DND-41 (cell line): ENCODE measurements around the gene C14orf180.

Source experiments
- ATAC-seq: fragments of 200-7000 bp; cut with Tn5 transposase; 3 replicates; pipeline ENCODE4 v1.9.1; 2021; ENCODE audit warnings: low read depth; ENCODE audit not compliant: insufficient read depth
- DNase-seq: peaks from one replicate; pipeline ENCODE4 v3.0.0-alpha.2; 2020
- H2AFZ ChIP-seq: 2 replicates; pipeline ENCODE4 v1.6.0; 2012; ENCODE audit warnings: low read depth, low read length
- H3K27ac ChIP-seq: 2 replicates; pipeline ENCODE4 v1.5.1; 2012; ENCODE audit warnings: low read length, inconsistent platforms
- H3K27me3 ChIP-seq: fragments of 200-600 bp; sonication (generic); 2 replicates; pipeline ENCODE4 v1.6.0; 2012; ENCODE audit warnings: low read length, mild to moderate bottlenecking, inconsistent platforms; ENCODE audit not compliant: insufficient read depth, poor library complexity
- H3K36me3 ChIP-seq: 2 replicates; pipeline ENCODE4 v1.5.1; 2012; ENCODE audit warnings: low read length, inconsistent platforms; ENCODE audit not compliant: insufficient read depth
- H3K4me1 ChIP-seq: 2 replicates; pipeline ENCODE4 v1.5.1; 2012; ENCODE audit warnings: mild to moderate bottlenecking, low read length; ENCODE audit not compliant: insufficient read depth
- H3K4me2 ChIP-seq: 2 replicates; pipeline ENCODE4 v1.6.0; 2012; ENCODE audit warnings: mild to moderate bottlenecking, moderate library complexity, low read length, inconsistent platforms; ENCODE audit not compliant: insufficient read depth
- H3K4me3 ChIP-seq, 2 experiments: fragments of 200-600 bp in 1 of 2; shearing (Covaris generic) in 1 of 2; 2 replicates each; pipeline ENCODE4 v1.5.1; 2012 to 2016; ENCODE audit warnings: inconsistent platforms in 2 of 2, low read length in 2 of 2, mild to moderate bottlenecking in 2 of 2, low read depth in 1 of 2, moderate library complexity in 1 of 2
- H3K79me2 ChIP-seq: 2 replicates; pipeline ENCODE4 v1.6.0; 2012; ENCODE audit warnings: low read length, inconsistent platforms; ENCODE audit not compliant: insufficient read depth
- H3K9ac ChIP-seq: 2 replicates; pipeline ENCODE4 v1.6.0; 2012; ENCODE audit warnings: low read depth, mild to moderate bottlenecking, inconsistent platforms, low read length, moderate library complexity
- H3K9me3 ChIP-seq: 2 replicates; pipeline ENCODE4 v1.5.1; 2012; ENCODE audit warnings: low read length, moderate library complexity, mild to moderate bottlenecking, inconsistent platforms; ENCODE audit not compliant: insufficient read depth, severe bottlenecking
- H4K20me1 ChIP-seq: 2 replicates; pipeline ENCODE4 v1.6.0; 2012; ENCODE audit warnings: low read length; ENCODE audit not compliant: insufficient read depth
- CTCF ChIP-seq: IDR thresholded peaks from 2 replicates; pipeline ENCODE4 v1.5.1; 2012; ENCODE audit warnings: borderline replicate concordance, low read length, moderate library complexity, mild to moderate bottlenecking; ENCODE audit not compliant: poor library complexity, severe bottlenecking; ENCODE audit errors: extremely low read depth
- EZH2 ChIP-seq: IDR thresholded peaks from 3 replicates; pipeline ENCODE4 v1.6.1; 2012; ENCODE audit warnings: borderline replicate concordance, low read depth, mild to moderate bottlenecking, moderate library complexity, low read length, inconsistent platforms; ENCODE audit not compliant: severe bottlenecking

The C14orf180 gene

GRCh38 chr14:104602315-104602932, 22.9 kb downstream of the C14orf180 start:
- ATAC-seq, result no peak
- no peaks in the 10 kb centered on the region for H3K9me3 ChIP-seq
- H3K36me3 ChIP-seq, result no peaks in the 10 kb centered on the region
- H3K27me3 ChIP-seq, result no peaks in the 10 kb centered on the region
- no peak overlapping the region for H2AFZ ChIP-seq
- H3K4me2 ChIP-seq, result no peak overlapping the region
- H3K4me1 ChIP-seq, result no peaks in the 10 kb centered on the region
- no peak for DNase-seq
- H3K27ac ChIP-seq, result no peak overlapping the region
- no peak overlapping the region for H3K4me3 ChIP-seq
- H3K79me2 ChIP-seq, result no peaks in the 10 kb centered on the region
- H4K20me1 ChIP-seq, result no peaks in the 10 kb centered on the region; the same call in 1 of the 2 replicates
- TF ChIP-seq EZH2 (no peak), CTCF (no peak)
- no peak overlapping the region for H3K9ac ChIP-seq

- Histone ChIP-seq H3K9ac (no peak overlapping the region), H3K79me2 (no peaks in the 10 kb centered on the region), H4K20me1 (no peaks in the 10 kb centered on the region; the same call in 1 of the 2 replicates), H3K4me3 (no peak overlapping the region), H3K36me3 (no peaks in the 10 kb centered on the region), H3K27ac (no peak overlapping the region), H3K9me3 (no peaks in the 10 kb centered on the region), H3K4me2 (no peak overlapping the region), H3K4me1 (no peaks in the 10 kb centered on the region), H3K27me3 (no peaks in the 10 kb centered on the region), H2AFZ (no peak overlapping the region)
- DNase-seq, result no peak
- no peak for TF ChIP-seq CTCF
- TF ChIP-seq EZH2, result no peak
- no peak for ATAC-seq
These were observed 23.4 kb downstream of the C14orf180 start for GRCh38 chr14:104602933-104603325.

GRCh38 chr14:104603711-104604401, 24.3 kb downstream of the C14orf180 start:
- Histone ChIP-seq H3K9ac (no peak overlapping the region), H3K9me3 (no peaks in the 10 kb centered on the region), H3K27me3 (peaks cover 2% of the 10 kb centered on the region), H4K20me1 (no peaks in the 10 kb centered on the region; the same call in 1 of the 2 replicates), H3K4me2 (no peak overlapping the region), H3K4me1 (no peaks in the 10 kb centered on the region), H3K4me3 (no peak overlapping the region), H3K79me2 (no peaks in the 10 kb centered on the region), H3K27ac (no peak overlapping the region), H3K36me3 (no peaks in the 10 kb centered on the region), H2AFZ (no peak overlapping the region)
- no peak for DNase-seq
- no peak for ATAC-seq
- TF ChIP-seq EZH2 (no peak), CTCF (no peak)
